HG03520 (cell line): Measurements from ENCODE around the gene OR56B1.
A peak's percentile ranks its signal among the peaks of the same experiment; 100 is the strongest.
"Not testable (repeated sequence)": the region's sequence is repeated elsewhere in the genome, so short reads cannot be mapped to it uniquely, and the experiment has no call there.

Experiments used
- ATAC-seq: cut with Tn5 transposase; IDR thresholded peaks from one replicate; pipeline ENCODE4 v1.9.1; 2021; ENCODE audit warnings: mild to moderate bottlenecking, moderate library complexity; ENCODE audit not compliant: unreplicated experiment

The OR56B1 gene, protein sequence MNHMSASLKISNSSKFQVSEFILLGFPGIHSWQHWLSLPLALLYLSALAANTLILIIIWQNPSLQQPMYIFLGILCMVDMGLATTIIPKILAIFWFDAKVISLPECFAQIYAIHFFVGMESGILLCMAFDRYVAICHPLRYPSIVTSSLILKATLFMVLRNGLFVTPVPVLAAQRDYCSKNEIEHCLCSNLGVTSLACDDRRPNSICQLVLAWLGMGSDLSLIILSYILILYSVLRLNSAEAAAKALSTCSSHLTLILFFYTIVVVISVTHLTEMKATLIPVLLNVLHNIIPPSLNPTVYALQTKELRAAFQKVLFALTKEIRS

DNA sequence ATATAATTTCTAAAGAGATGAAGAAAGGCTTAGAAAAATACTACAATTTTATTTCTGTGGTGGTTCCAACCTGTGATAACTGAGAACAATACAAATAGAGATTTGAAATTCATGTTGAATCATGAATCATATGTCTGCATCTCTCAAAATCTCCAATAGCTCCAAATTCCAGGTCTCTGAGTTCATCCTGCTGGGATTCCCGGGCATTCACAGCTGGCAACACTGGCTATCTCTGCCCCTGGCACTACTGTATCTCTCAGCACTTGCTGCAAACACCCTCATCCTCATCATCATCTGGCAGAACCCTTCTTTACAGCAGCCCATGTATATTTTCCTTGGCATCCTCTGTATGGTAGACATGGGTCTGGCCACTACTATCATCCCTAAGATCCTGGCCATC, at the start of gene OR56B1:
Gene OR56B1 (plus strand): TSS at position 53 of the 400 bp plus-strand sequence. CDS start 69 bp downstream, at position 122.
- no peak for ATAC-seq

DNA sequence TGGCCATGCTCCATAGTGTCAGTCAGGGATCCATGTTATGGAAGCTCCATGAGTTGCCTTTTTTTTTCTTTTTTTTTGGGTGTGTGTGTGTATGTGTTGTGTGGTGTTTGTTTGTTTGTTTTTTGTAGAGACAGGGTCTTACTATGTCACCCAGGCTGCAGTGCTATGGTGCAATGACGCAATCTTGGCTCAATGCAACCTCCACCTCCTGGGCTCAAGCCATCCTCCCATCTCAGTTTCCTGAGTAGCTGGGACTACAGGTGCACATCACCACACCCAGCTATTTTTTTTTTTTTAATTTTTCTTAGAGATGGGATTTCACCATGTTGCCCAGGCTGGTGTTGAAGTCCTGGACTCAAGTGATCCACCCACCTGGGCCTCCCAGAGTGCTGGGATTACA, 47.8 kb upstream of the OR56B1 start:
- no peak for ATAC-seq

DNA sequence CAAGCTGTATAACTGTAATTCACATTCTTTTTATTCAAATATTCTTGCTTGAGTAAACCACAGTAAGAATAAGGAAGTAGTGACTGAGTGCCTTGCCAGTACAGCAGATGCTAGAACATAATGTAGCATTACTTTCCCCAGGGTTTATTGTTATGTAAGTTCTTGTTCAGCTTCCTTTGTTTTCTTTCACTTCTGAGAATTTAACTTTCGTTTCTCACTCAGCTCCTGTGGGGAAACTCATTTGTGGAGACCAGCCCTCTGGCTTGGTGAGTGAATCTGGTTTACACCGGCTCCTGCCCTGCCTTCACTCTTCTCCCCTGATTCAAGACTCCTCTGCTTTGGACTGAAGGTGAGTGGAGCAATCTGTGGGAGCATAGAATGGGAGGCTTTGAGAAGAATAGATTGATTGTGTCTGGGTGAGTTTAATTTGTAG, 46.7 kb upstream of the OR56B1 start, which contains the start of gene TRIM22:
Gene TRIM22 (plus strand): TSS at position 240 of the 433 bp plus-strand sequence. CDS start 6,443 bp downstream, outside the sequence.
- peak; percentile 78 for ATAC-seq

DNA sequence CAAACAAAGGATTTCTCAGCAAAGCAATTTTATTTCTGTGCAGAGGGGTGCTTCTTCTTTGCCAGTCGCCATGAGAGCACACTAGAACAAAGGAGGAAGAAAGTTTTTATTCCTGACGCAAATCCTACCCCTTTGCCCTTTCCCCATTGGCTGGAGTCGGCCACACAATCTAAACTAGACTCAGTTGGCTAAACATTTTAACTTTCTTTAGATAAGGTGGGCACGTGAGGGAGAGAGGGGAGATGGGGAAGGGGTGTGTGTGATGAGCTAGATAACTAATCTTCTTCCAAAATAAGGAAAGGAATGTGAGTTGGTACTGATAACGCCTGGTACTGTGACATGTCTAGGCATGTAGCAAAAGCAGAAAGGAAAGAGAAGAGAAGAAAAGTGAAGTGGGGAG, 46.0 kb upstream of the OR56B1 start:
- no peak for ATAC-seq

DNA sequence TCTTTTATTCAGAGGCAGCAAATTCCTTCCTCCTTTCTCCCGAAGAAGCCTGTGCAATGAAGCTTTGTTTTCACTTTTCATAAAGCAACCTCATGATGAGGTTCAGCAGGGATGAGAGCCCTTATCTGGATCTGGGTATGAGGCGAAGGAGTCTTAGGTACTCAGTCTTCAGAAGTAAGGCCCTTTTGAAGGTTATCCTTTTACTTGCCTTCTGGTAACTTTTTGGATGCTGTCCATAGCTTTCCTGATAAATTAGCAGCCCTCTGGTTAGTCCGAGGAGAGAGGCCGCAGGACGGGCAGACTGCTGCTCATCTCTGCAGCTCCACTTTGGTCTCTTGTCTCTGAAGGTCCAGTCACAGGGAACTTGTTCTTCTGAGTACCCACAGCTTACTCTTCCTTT, 45.5 kb upstream of the OR56B1 start:
- ATAC-seq, result no peak

DNA sequence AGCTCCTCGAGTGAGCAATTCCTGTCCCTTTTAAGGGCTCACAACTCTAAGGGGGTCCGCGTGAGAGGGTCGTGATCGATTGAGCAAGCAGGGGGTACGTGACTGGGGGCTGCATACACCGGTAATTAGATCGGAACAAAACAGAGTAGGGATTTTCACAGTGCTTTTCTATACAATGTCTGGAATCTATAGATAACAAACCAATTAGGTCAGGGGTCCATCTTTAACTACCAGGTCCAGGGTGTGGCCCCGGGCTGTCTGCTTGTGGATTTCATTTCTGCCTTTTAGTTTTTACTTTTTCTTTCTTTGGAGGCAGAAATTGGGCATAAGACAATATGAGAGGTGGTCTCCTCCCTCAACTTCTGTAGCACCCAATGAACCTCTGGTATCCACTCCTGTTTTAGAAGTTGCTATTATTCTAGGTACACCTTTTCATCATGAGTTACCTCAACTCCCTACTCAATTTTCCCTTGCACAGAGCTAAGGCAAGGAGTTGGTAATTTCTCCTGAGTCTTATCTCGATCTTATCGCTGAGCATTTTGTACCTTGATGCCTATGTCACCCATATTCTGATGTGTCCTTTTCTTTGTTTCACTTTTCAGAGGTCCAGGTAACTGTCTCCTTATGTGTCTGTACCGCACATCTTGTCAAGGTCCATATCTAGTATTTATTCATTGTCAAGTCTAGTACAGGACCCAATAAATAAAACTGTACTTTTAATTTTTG, 44.8 kb upstream of the OR56B1 start:
- not testable (repeated sequence) for ATAC-seq

DNA sequence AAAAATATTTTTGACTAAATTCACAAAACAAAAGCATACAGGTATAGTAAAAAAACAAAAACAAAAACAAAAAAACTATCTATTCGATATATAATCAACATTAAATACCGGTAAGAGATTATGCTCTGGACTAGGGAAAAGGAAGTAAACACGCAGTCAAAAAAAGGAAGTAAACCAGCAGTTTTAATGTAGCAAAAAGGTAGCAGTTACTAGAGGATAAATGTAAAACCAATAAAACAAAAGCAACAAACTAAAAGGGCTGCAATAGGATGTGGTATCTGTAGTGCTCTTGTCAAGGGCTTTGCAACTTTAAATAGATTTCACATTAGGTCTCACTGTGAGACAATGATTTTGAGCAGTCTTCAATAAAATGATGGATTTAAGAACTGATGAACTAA, 44.3 kb upstream of the OR56B1 start:
- ATAC-seq, result no peak

DNA sequence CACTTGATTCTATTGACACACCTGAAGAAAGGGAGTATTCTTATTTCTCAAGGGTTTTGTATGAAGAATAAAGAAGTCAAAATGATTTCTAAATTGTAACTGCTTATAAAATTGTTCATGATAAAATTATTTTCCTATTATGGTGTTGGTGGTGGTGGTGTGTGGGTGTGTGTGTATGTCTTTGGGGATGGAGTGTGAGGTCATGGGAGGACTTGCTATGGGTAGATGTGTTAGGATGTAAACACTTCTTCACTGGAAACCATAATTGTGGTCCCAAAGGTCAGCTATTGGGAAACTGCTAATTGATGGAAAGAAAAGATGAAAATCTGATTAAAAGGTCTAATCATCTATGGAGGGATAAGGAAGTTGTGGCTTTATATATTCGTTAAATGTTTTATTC, 41.6 kb upstream of the OR56B1 start:
- ATAC-seq, result no peak

DNA sequence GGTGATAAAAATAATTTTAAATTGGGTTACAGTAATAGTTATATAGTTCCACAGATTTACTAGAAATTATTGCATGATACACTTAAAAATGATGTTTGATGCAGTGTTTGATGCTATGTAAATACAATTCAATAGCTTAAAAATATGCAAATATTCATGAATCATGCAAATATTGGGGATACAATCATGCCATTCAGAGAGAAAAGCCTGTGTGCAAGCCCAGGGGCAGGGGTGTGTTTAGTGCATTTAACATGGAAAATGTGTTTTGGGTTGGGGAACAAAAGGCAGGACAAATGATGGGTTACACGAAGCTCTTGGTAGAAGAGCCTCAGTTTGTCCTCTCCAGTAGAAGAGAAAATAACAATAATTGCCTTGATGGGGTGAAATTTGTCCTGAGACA, 40.7 kb upstream of the OR56B1 start:
- no peak for ATAC-seq

DNA sequence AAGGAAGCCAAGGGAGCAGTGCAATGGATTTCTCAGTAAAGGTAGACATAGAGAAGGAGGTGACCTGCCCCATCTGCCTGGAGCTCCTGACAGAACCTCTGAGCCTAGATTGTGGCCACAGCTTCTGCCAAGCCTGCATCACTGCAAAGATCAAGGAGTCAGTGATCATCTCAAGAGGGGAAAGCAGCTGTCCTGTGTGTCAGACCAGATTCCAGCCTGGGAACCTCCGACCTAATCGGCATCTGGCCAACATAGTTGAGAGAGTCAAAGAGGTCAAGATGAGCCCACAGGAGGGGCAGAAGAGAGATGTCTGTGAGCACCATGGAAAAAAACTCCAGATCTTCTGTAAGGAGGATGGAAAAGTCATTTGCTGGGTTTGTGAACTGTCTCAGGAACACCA, 40.0 kb upstream of the OR56B1 start:
- ATAC-seq, result no peak

DNA sequence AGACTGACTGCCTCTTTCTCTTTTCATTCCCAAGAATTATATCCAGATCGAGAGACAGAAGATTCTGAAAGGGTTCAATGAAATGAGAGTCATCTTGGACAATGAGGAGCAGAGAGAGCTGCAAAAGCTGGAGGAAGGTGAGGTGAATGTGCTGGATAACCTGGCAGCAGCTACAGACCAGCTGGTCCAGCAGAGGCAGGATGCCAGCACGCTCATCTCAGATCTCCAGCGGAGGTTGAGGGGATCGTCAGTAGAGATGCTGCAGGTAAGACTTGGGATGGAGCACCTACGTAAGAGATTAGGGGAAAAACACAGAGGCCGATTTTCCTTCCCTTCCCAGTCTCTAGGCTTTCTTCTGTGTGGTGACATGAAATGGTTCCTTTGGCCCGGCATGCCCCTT, 38.0 kb upstream of the OR56B1 start:
- no peak for ATAC-seq

DNA sequence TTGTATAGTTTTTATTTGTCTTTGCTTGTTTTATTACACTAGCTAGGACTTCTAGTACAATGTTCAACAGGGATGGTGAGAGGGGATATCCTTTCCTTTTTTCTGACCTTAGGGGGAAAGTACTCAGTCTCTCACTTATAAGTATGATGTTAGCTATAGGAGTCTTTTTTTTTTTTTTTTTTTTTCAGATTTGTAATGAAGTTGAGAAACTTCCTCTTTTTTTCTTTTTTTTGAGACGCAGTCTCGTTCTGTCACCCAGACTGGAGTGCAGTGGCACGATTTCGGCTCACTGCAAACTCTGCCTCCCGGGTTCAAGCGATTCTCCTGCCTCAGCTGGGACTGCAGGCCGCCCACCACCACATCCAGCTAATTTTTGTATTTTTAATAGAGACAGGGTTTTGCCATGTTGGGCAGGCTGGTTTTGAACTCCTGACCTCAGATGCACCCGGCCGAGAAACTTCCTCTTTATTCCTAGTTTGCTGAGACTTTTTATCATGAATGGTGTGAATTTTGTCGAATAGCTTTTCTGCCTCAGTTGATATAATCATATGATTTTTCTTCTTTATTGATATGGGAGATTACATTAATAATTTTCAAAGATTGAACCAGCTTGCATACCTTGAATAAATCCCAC, 35.7 kb upstream of the OR56B1 start:
- ATAC-seq, result no peak

DNA sequence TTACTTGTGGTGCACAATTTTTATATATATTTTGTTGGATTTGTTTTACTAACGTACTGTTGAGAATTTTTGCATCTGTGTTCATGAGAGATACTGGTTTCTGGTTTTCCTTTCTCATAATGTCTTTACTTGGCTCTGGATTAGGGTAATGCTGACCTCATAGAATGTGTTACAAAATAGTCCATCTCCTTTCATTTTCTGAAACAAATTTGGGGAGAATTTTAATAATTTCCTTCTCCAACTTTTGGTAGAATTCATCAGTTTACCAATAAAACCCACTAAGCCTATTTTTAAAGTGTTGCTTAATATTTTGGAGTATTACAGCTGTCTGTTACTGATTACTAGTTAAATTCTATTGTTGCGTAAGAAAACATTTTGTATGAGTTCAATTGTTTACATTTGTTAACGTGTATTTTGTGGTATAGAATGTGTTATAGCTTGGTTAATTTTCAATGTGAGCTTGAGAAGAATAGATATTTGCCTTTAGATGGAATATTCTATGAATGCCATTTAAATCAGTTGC, 35.1 kb upstream of the OR56B1 start:
- no peak for ATAC-seq

DNA sequence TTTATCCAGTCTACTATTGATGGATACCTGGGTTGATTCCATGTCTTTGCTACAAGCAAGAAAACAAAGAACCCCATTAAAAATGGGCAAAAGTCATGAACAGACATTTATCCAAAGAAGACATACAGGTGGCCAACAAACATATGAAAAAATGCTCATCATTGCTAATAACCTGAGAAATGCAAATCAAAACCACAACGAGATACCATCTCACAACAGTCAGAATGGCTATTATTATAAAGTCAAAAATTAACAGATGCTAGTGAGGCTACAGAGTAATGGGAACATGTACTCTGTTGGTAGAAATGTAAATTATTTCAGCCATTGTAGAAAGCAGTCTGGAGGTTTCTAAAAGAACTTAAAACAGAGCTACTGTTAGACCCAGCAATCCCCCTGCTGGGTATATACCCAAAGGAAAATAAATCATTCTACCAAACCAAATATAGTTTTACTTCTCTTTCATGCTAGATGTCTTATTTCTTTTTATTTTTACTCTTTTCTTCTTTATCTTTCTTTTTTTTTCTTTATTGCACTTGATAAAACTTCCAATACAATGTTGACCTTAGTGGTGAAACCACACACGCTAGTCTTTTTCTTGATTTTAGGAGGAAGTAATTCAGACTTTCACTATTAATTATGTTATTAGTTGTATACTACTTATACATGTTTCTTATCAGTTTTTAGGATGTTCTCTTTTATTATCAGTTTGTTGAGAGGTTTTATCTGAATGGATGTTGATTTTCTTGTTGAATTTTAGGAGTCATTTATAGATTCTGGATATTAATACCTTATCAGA, 32.3 kb upstream of the OR56B1 start:
- peak; percentile 81 for ATAC-seq

DNA sequence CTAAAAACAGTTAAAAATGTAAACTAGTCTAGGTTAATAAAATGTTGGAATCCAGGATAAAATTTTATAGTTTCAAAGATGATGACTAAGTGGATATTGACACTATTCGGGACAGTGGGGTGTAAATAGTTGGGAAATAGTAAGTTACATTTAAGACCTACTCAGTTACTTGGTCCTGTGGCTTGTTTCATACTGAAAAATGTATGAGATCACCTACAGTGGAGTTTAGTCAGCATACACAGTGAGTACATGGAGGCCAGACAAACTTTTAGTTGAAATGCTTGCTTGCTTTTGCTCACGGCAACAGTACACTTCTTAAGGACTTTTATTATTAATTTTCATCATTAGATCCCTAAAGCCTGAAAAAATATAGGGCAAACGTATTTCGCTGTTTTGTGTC, 30.6 kb upstream of the OR56B1 start:
- ATAC-seq, result no peak

DNA sequence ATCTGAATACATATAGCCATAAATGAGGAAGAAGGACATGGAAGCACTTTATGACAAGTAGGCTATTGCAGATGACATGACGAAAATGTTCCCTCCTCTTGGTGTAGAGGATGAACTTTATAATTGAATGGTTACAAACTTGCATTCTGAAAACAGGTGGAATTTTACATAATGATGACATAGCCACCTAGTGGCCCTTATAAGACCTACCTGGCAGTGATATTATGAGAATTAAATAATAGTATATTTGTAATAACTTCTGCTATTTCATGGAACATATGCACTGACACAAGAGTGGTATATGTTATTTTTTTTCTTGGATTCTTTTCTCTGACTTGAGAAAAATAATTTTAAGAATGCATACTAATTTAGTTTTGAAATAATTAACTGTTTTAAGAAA, 23.7 kb upstream of the OR56B1 start:
- ATAC-seq, result no peak

DNA sequence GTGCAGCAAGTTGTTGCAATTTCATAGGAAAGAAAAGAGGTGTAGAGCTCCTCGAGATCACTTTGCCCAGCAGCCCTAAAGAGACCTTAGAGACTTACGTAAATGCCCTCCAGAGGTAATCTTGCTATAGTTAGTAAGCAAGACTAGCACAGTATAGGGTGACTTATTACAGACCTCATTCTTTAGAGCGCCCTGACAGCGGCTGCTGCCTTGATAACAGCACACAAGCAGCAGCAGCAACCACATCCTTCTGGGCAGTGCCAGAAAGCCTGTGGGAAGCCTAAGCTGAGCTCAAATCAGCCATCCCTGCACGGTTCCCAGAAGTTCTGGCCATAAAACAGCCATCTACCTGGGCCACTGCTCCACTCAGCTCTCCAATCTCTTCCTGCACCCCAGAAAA, 22.6 kb upstream of the OR56B1 start:
- no peak for ATAC-seq

DNA sequence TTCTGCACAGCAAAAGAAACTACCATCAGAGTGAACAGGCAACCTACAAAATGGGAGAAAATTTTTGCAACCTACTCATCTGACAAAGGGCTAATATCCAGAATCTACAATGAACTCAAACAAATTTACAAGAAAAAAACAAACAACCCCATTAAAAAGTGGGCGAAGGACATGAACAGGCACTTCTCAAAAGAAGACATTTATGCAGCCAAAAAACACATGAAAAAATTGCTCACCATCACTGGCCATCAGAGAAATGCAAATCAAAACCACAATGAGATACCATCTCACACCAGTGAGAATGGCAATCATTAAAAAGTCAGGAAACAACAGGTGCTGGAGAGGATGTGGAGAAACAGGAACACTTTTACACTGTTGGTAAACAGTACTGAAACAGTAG, 19.7 kb upstream of the OR56B1 start:
- not testable (repeated sequence) for ATAC-seq

DNA sequence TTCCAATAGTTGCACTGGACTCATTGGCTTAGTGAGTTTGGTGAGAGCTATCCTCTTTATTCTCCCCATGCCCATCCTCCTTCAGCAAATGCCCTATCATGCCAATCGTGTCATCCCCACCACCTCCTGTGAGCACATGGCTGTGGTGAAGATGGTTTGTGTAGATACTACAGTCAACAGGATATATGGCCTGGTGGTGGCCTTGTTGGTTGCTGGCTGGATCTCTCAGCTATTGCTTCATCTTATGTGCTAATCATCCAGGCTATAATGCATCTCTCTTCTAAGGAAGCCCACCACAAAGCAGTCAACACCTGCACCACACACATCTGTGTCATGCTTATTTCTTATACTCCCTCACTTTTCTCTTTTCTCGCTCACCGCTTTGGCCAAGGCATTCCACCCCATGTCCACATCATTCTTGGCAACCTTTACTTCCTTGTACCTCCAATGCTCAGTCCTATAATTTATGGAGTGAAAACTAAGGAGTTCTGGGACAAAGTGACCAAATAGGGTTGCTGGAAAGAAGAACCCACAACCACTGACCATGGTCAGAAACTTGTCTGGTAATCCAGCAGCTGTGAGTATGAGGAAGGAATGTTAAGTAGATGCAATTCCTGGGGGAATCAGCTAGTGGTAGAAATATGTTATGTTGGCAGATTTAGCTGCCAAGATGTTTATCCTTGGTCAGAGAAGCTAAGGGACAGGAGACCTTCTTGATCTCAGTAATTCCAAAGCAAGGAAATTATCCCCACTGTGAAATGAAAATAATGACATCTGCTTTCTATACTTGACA, 16.3 kb upstream of the OR56B1 start:
- ATAC-seq, result no peak

DNA sequence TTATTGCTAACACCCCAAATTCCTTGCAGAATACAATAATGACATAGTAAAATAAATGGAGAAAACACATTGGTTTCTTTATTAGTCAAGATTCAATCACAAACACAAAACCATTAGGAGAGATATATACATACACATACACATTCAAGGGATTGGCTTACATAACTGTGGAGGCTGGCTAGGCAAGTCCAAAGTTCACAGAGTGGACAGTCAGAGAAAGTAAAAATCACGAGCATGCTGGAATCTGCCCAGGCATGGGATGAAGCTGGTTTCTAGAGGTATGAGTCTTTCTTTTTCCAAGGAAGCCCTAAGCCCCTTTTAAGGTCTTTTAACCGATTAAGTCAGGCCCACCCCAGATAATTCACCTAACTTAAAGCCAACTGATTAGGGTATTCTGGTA, 13.6 kb upstream of the OR56B1 start:
- no peak for ATAC-seq
